Activated T-cell treated with anti-CD3 and anti-CD28 coated beads, Interleukin-2, amount 50 U/mL, for 24 hours (primary cell): ENCODE results near the gene MEX3B.

Experiments used
- DNase-seq: peaks from one replicate; pipeline ENCODE4 v3.0.0-alpha.2; 2020
- H3K27ac Mint-ChIP-seq: 2 replicates; pipeline ENCODE4 v1.8.0; 2020; ENCODE audit warnings: mild to moderate bottlenecking, mixed read lengths
- H3K27me3 Mint-ChIP-seq: 2 replicates; pipeline ENCODE4 v1.8.0; 2020; ENCODE audit warnings: mixed read lengths
- H3K36me3 Mint-ChIP-seq: 2 replicates; pipeline ENCODE4 v1.8.0; 2020; ENCODE audit warnings: low read depth, mixed read lengths
- H3K4me1 Mint-ChIP-seq: 2 replicates; pipeline ENCODE4 v1.8.0; 2020; ENCODE audit warnings: low read depth, mixed read lengths
- H3K4me3 Mint-ChIP-seq: 2 replicates; pipeline ENCODE4 v1.8.0; 2020; ENCODE audit warnings: mild to moderate bottlenecking, moderate library complexity, mixed read lengths
- H3K9me3 Mint-ChIP-seq: 2 replicates; pipeline ENCODE4 v1.8.0; 2020; ENCODE audit warnings: mixed read lengths

MEX3B gene

DNA sequence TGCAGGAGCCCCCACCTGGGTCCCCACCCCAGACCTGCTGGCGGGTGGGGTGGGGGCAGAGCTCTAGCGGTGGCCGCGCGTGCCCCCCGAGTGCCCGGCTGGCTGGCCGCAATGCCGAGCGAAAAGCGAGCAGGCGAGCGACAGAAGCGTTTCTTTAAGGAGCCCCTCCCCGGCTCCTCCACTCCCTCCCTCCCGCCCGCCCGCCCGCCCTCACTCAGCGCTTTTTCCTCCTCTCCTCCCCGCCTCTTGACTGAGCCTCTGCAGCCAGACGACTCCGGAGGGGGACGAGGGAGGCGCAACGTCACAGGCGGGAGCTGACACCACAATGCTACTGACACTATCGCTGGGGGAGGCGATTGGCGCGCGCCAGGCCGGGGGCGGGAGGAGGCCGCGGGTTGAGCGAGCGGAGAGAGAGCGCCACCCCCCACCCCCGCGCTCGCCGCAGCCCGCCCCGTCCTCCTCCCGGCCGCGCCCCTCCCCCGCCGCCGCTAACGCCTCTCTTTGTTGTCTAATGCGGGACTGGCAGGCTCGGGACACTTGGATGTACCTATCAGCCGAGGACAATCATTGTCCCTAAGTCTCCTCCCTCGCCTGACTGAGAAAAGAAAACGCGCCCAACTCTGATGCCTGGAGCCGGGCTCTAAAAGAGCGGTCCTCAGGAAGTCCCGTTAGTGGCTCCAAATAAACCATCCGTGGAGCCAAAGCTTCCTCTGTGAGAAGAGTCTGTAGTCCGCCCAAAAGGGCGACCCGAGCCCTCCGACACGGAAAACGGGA lies at the start of gene MEX3B:
Gene MEX3B, minus strand, starts transcription at position 127 of the 774 bp plus-strand sequence. CDS start 313 bp downstream, outside the sequence.
- peak within 1 kb of the TSS; percentile 88 for H3K27ac Mint-ChIP-seq
- H3K4me3 Mint-ChIP-seq: peak within 1 kb of the TSS; percentile 84
- H3K27me3 Mint-ChIP-seq: peaks cover 44% of the 10 kb centered on the region
- peak; percentile 92 for DNase-seq
- no peaks in the 10 kb centered on the region for H3K36me3 Mint-ChIP-seq
- H3K4me1 Mint-ChIP-seq: peaks cover 20% of the 10 kb centered on the region
- no peaks in the 10 kb centered on the region for H3K9me3 Mint-ChIP-seq

DNA sequence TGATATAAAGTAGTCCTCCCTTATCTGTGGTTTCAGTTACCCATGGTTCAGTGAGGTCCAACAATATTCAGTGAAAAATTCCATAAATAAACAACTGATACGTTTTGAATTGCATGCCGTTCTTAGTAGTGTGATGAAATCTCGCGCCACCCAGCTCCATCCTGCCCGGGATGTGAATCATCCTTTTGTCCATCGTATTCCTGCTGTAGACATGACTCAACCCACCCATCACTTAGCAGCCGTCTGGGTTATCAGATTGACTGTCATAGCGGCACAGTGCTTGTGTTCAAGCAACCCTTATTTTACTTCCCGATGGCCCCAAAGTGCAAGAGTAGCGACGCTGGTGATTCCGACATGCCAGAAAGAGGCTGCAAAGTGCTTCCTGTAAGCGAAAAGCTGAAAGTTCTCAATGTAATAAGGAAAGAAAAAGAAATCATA lies 48.0 kb upstream of the MEX3B start:
- no peak overlapping the region for H3K4me3 Mint-ChIP-seq
- no peaks in the 10 kb centered on the region for H3K4me1 Mint-ChIP-seq
- no peak overlapping the region for H3K27ac Mint-ChIP-seq
- H3K9me3 Mint-ChIP-seq: no peaks in the 10 kb centered on the region
- no peaks in the 10 kb centered on the region for H3K36me3 Mint-ChIP-seq
- DNase-seq: no peak
- no peaks in the 10 kb centered on the region for H3K27me3 Mint-ChIP-seq

DNA sequence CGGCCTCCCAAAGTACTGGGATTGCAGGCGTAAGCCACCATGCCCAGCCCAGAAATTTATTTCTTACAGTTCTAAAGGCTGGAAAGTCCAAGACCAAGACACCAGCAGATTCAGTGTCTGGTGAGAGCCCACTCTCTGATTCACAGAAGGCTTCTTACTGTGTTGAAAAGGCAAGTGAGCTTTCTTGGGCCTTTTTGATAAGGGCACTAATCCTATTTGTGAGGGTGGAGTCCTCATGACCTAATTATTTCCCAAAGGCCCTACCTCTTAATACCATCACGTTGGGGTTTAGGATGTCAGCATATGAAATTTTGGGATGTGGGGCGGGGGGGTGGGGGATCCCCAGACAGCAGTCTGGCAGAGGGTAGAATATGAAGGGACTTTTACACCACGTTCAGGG lies 47.5 kb upstream of the MEX3B start:
- Mint-ChIP-seq H3K36me3 (no peaks in the 10 kb centered on the region), H3K4me3 (no peak overlapping the region), H3K4me1 (no peaks in the 10 kb centered on the region), H3K27me3 (no peaks in the 10 kb centered on the region), H3K9me3 (no peaks in the 10 kb centered on the region), H3K27ac (no peak overlapping the region)
- no peak for DNase-seq

DNA sequence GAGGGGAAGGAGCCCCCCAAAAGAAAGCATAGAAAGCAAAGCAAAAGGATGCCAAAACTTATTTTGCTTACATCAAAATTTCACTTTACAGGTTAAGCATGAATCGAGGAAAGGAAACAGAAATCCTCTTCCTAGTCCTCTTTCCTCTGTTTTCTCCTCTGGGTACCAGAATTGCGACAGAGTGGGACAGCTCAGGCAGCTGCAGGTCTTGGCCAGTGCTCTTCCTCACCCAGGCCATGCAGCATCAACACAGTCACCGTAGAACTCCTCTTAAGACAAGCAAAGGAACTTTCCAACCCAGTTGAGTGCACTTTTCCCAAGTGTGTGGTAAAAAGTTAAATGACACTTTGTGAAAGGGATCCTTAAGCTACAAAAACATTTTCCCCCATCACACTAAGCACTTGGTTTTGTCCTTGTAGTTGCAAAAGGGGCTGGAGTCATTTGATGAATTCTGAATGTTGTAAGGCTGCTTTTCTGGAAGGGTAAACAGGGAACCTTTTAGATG lies 45.9 kb upstream of the MEX3B start:
- H3K27me3 Mint-ChIP-seq: no peaks in the 10 kb centered on the region
- no peak overlapping the region for H3K27ac Mint-ChIP-seq
- H3K36me3 Mint-ChIP-seq: no peaks in the 10 kb centered on the region
- DNase-seq: no peak
- H3K4me3 Mint-ChIP-seq: no peak overlapping the region
- no peaks in the 10 kb centered on the region for H3K9me3 Mint-ChIP-seq
- H3K4me1 Mint-ChIP-seq: no peaks in the 10 kb centered on the region

DNA sequence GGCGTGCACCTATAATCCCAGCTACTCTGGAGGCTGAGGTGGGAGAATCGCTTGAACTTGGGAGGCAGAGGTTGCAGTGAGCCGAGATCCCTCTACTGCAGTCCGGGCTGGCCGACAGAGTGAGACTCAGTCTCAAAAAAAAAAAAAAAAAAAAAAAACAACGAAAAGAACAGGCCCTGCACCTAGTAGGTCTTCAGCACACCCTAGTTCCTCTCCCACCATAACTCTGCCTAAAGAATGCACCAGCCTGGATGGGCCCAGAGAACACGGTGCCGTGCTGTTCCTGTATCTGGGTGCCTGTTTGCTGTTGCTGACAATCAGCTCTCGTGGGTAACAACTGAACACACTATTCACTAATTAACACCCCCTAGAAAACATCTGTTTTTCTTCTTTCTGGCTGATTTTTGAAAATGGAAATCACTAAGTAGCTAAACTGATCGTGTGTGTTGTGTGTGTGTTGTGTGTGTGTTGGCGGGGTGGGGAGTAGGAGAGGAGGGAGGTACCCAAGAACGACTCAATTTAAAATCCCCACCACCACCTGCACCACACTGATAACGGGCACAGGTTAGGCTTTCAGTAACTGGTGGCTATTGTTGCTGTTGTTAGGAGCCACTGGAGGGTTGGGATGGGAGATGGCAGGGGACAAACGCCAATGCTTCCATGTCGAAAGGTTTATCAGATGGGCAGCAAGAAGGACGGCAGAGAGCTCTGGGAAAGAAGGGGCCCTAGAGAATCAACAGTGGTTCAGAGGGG lies 40.6 kb upstream of the MEX3B start:
- Mint-ChIP-seq H3K4me3 (no peak overlapping the region), H3K36me3 (no peaks in the 10 kb centered on the region), H3K4me1 (no peaks in the 10 kb centered on the region), H3K9me3 (no peaks in the 10 kb centered on the region), H3K27ac (no peak overlapping the region), H3K27me3 (peaks cover 13% of the 10 kb centered on the region)
- DNase-seq: no peak

DNA sequence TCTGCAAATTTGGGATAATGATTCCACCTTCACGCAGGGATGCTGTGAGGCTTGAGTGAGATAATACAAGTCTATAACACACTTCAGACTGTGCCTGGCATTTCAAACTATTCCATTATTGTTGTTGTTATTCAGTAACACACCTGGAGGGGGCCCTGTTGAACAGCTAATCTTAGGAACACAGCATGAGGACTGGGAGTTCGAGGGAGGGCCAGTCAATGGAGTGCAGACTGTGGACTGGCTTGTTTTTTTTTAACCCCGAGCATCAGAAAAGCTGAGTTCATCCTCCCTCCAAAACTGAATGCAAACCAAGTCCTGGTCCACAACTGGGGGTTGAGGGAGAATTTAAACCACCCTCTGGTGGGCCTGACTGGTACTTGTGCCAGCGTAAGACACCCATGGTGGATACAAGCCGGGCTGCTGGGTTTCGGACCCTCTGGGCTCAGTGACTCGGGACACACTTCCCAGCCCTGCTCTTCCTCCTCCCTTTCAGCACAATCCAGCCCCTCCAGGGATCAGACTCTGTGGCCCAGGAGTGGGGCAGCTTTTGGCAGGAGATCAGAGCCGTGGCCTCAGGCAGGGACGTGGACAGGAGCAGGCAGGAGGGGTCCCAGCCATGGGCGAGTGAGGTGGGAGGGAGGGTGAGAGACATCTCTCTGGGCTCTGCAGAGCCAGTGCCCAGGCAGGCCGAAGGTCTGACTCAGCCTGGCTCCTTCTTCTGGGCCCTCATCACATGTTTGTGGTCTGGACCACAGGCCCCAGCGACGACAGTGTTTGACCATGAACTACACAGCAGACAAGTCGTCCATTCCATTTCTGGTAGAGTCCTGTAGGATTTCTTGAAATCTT lies 36.3 kb upstream of the MEX3B start:
- DNase-seq: no peak
- Mint-ChIP-seq H3K36me3 (no peaks in the 10 kb centered on the region), H3K27me3 (peaks cover 34% of the 10 kb centered on the region), H3K9me3 (no peaks in the 10 kb centered on the region), H3K4me3 (no peak overlapping the region), H3K4me1 (no peaks in the 10 kb centered on the region), H3K27ac (no peak overlapping the region)

DNA sequence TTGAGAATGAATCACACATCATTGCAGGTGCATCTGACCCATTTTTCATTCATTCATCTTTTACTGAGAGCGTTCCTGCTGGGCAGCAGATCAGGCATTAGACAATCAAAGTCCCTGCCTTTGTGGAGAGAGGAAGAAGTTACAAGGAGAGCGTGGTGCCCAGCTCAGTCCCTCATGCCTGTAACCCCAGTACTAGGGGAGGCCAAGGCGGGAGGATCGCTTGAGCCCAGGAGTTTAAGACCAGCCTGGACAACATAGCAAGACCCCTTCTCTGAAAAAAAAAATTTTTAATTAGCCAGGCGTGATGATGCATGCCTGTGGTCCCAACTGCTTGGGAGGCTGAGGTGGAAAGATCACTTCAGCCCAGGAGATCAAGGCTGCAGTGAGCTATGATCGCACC lies 35.0 kb upstream of the MEX3B start:
- no peaks in the 10 kb centered on the region for H3K4me1 Mint-ChIP-seq
- no peaks in the 10 kb centered on the region for H3K36me3 Mint-ChIP-seq
- peaks cover 33% of the 10 kb centered on the region for H3K27me3 Mint-ChIP-seq
- no peak for DNase-seq
- no peak overlapping the region for H3K27ac Mint-ChIP-seq
- no peak overlapping the region for H3K4me3 Mint-ChIP-seq
- no peaks in the 10 kb centered on the region for H3K9me3 Mint-ChIP-seq

DNA sequence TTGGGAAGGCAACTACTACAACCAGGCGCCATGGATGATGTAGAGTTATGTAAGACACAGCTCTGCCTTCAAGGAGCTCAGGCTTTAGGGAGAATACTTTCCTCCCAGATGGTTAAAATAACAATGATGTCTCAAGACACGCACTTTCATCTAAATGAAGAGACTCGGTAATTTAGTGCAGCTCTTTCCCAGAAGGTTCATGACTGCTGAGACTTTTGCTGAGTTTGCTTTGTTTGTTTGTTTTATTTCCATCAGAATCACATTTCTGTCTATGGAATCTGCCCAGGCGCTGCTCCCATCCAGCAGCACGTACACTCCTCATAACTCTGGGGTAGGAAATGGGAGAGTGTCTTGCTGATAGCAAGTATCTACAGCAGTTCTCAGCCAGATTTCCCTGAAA lies 33.9 kb upstream of the MEX3B start:
- peaks cover 32% of the 10 kb centered on the region for H3K27me3 Mint-ChIP-seq

DNA sequence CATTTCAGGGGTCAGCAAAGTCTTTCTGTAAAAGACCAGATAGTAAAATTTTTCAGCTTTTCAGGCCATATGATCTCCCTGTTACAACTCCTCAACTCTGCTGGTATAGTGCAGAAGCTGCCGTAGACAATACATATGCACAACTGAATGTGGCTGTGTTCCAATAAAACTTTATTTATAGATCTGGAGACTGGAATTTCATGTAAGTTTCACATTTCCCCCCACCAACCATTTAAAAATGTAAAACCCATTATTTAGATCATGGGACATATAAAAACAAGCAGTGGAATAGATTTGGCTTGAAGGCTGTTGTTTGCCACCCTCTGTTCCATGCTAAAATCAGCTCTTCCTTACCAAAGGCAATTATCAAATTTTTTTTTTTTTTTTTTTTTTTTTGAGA lies 28.8 kb upstream of the MEX3B start:
- Mint-ChIP-seq H3K9me3 (no peaks in the 10 kb centered on the region), H3K27me3 (peaks cover 8% of the 10 kb centered on the region), H3K4me3 (no peak overlapping the region), H3K36me3 (no peaks in the 10 kb centered on the region), H3K4me1 (no peaks in the 10 kb centered on the region), H3K27ac (no peak overlapping the region)
- DNase-seq: no peak

More for the DNA sequence above, 33.9 kb upstream of the MEX3B start:
- no peak for DNase-seq
- no peaks in the 10 kb centered on the region for H3K36me3 Mint-ChIP-seq
- H3K9me3 Mint-ChIP-seq: no peaks in the 10 kb centered on the region
- H3K4me1 Mint-ChIP-seq: no peaks in the 10 kb centered on the region
- H3K27ac Mint-ChIP-seq: no peak overlapping the region
- no peak overlapping the region for H3K4me3 Mint-ChIP-seq

DNA sequence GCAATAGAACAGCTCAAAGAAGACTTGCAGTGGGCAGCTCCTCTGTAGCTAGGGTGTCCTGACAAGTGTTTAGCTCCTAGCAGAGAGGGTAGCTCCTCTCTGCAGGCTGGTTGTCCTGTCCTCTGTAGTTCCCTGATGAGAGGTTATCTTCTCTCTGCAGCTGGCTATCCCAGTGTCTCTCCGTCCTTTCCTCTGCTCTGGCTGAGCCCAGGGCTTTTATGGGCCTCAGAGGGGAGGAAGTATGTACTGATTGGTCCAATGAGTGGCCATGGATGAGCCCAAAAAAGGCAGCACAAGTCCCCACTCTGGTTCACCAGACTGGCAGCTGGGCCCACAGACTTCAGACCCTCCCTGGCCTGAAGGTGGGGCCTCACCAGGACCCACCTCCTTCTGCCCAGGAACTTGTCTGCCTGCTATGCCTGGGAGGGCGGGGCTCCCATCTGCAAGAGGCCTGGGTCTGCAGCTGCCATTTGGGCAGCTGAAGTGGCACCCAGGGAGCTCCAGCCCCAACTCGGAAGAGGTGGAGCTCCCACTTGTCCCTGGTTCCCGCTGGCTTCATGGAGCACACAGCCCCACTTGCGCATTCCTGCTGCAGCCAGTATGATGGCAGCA lies 27.2 kb upstream of the MEX3B start:
- H3K4me3 Mint-ChIP-seq: no peak overlapping the region
- no peak overlapping the region for H3K27ac Mint-ChIP-seq
- no peaks in the 10 kb centered on the region for H3K4me1 Mint-ChIP-seq
- no peaks in the 10 kb centered on the region for H3K9me3 Mint-ChIP-seq
- H3K36me3 Mint-ChIP-seq: no peaks in the 10 kb centered on the region
- no peak for DNase-seq
- peaks cover 2% of the 10 kb centered on the region for H3K27me3 Mint-ChIP-seq

DNA sequence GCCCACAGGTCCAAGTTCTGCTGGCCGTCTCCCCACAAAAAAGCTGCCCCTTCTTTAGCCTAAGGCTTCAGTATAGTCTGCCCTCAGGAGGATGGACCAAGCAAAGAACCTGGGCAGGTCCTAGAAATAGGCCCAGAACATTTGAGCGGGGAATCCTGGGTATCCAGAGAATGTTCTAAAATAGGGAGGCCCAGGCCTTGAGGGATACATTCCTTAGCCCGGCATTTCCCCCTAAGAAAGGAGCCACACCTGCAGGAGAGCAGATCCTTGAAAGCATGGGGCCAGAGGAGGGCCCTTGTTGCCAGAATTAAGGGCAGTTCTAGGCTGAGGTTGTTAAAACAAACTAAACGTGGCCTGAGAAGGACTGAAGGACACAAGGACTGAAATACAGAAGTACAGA lies 20.6 kb upstream of the MEX3B start:
- Mint-ChIP-seq H3K4me1 (no peaks in the 10 kb centered on the region), H3K36me3 (no peaks in the 10 kb centered on the region), H3K9me3 (no peaks in the 10 kb centered on the region), H3K4me3 (no peak overlapping the region), H3K27me3 (peaks cover 32% of the 10 kb centered on the region), H3K27ac (no peak overlapping the region)
- DNase-seq: no peak

DNA sequence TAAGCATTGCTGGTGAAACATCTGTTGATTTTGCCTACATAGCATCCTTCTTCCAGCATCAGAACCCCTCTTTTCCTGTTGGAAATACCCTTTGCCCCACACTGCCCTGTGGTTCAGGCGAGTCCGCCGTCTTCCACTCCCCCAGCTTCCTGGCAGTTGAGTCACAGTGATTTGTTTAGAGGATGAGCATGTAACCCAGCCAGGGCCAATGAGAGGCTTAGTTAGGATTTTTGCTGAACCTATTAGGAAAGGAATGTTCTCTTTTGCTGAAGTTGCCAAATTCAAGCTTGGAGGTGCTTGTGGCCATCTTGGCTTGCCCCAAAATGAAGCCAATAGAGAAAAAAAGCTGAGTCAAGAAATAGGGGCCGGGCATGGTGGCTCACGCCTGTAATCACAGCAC lies 19.0 kb upstream of the MEX3B start:
- no peaks in the 10 kb centered on the region for H3K36me3 Mint-ChIP-seq
- no peaks in the 10 kb centered on the region for H3K9me3 Mint-ChIP-seq
- no peak overlapping the region for H3K4me3 Mint-ChIP-seq
- peaks cover 48% of the 10 kb centered on the region for H3K27me3 Mint-ChIP-seq
- DNase-seq: no peak
- H3K4me1 Mint-ChIP-seq: no peaks in the 10 kb centered on the region
- no peak overlapping the region for H3K27ac Mint-ChIP-seq

DNA sequence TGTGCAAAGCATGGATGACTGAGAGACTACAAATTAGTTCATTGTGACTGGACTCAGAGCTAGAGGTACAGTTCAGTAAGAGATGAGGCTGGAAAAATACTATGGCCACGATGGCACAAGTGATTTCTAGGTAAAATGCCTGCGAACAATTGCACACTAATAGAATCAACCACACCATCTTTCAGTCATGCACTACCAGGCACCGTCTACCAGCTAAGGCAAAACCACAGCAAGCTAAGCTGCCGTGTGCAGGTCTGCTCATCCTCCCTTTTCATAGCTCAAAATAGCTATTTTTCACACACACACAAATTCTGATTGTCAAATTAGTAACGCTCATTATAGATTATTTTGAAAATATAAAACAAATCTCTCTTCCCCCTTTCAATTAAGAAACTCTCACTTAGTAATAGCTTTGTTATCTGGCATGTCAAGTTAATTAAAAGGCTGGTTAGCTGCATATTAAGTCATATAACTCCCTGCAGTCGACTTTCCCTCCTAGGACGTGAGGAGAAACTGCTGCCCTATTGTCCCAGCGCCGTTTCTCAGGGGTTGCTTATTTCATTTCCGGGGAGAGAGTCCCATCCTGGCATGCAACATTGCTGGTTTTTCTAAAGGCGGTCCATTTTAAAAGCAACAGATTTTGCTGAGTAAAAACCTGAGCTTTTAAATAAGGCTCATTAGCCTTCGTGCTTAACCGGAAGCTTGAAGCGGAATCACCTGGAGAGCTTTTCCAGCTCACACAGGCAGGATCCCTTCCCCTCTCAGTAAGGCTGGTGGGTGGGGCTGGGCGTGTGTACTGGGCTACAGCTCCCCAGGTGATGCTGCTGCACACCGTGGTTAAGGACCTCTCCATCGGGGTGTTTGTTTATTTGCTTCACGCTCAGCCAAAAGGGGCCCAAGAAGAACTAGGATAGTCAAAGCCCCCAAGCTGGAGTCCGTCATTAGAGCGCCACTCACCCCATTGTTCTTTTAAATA lies 16.9 kb upstream of the MEX3B start:
- no peak overlapping the region for H3K4me3 Mint-ChIP-seq
- peaks cover 62% of the 10 kb centered on the region for H3K27me3 Mint-ChIP-seq
- H3K4me1 Mint-ChIP-seq: no peaks in the 10 kb centered on the region
- H3K27ac Mint-ChIP-seq: no peak overlapping the region
- no peaks in the 10 kb centered on the region for H3K9me3 Mint-ChIP-seq
- H3K36me3 Mint-ChIP-seq: no peaks in the 10 kb centered on the region
- no peak for DNase-seq
